Suprapubic skin (tissue), 4 donors: ENCODE data around the gene PRAMEF13. TPM values are rescaled to one million over a fixed set of nuclear protein-coding genes. Genes with fewer than 3 reads are reported as not detected.
"Not testable (repeated sequence)": the region's sequence is repeated elsewhere in the genome, so short reads cannot be mapped to it uniquely, and the experiment has no call there.

Source experiments
- DNase-seq, 2 donors: peaks; one replicate each; pipeline ENCODE4 v3.0.0-alpha.2; 2019; ENCODE audit warnings: low spot score in 2 of 2
- H3K27ac ChIP-seq: fragments of 200-600 bp; sonication (generic); one replicate; pipeline ENCODE4 v1.5.1; 2019
- H3K27me3 ChIP-seq: fragments of 200-600 bp; sonication (generic); one replicate; pipeline ENCODE4 v1.5.1; 2019
- H3K36me3 ChIP-seq: fragments of 200-600 bp; sonication (generic); one replicate; pipeline ENCODE4 v1.5.1; 2019
- H3K4me1 ChIP-seq: fragments of 200-600 bp; sonication (generic); one replicate; pipeline ENCODE4 v1.5.1; 2019
- H3K4me3 ChIP-seq: fragments of 200-600 bp; sonication (generic); one replicate; pipeline ENCODE4 v1.5.1; 2019; ENCODE audit warnings: mild to moderate bottlenecking
- H3K9me3 ChIP-seq: fragments of 200-600 bp; sonication (generic); one replicate; pipeline ENCODE4 v1.5.1; 2019
- EP300 ChIP-seq: sonication (generic); formaldehyde crosslinking; IDR thresholded peaks from one replicate; pipeline ENCODE4 v1.6.1; 2017; ENCODE audit warnings: antibody characterized with exemption
- POLR2A ChIP-seq, 2 donors: fragments of 450-650 bp; IDR thresholded peaks; one replicate each; pipeline ENCODE4 v1.6.1; 2017; ENCODE audit warnings: antibody characterized with exemption in 2 of 2, mild to moderate bottlenecking in 2 of 2, moderate library complexity in 2 of 2
- POLR2AphosphoS5 ChIP-seq, 3 donors: sonication (generic); formaldehyde crosslinking; IDR thresholded peaks; one replicate each; pipeline ENCODE4 v1.6.1; 2017; ENCODE audit warnings: antibody characterized with exemption in 3 of 3
- WGBS: methylation state at CpG from one replicate; pipeline ENCODE4 v1.1.5; 2018; 5-methylcytosine and 5-hydroxymethylcytosine counted together
- total RNA-seq, 4 donors: library from RNA; depleted of rRNA; stranded (reverse); fragments of >200 nt; gene quantifications; one replicate each; pipeline ENCODE4 v1.1.0, GENCODE V29; 2016
- TF ChIP-seq, protein P1 (sequence below), 2 donors: fragments of 200-600 bp in 1 of 2; fragments of 450-650 bp in 1 of 2; sonication (generic) in 1 of 2; IDR thresholded peaks; one replicate each; pipeline ENCODE4 v1.5.1; 2016 to 2019; ENCODE audit warnings: antibody characterized with exemption in 2 of 2, mild to moderate bottlenecking in 1 of 2, moderate library complexity in 1 of 2

The PRAMEF13 gene
- total RNA-seq, 4 donors from 2014 or later, result not detected

DNA sequence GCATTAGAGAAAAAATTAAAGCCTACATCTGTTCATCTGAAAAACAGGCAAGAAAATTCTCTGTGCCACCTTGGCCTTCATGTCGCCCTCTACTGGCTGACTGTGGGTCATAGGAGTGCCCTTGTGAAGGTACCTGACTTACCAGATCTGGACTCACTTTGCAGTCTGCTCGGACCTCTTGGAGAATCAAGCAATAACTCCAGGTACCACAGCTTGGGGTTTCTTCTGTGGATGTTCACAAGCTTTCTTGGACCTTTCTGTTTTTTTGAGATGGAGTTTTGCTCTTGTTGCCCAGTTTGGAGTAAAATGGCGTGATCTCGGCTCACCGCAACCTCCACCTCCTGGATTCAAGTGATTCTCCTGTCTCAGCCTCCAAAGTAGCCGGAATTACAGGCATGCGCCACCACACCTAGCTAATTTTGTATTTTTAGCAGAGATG, 27.2 kb upstream of the PRAMEF13 start:
- Histone ChIP-seq H3K36me3 (no peaks in the 10 kb centered on the region), H3K27ac (no peak overlapping the region), H3K27me3 (peaks cover 9% of the 10 kb centered on the region), H3K9me3 (no peaks in the 10 kb centered on the region), H3K4me3 (no peak overlapping the region), H3K4me1 (no peaks in the 10 kb centered on the region)
- no peak for TF ChIP-seq POLR2AphosphoS5 (IDR thresholded peaks at IDR 0.05)
- TF ChIP-seq, protein P1, sequence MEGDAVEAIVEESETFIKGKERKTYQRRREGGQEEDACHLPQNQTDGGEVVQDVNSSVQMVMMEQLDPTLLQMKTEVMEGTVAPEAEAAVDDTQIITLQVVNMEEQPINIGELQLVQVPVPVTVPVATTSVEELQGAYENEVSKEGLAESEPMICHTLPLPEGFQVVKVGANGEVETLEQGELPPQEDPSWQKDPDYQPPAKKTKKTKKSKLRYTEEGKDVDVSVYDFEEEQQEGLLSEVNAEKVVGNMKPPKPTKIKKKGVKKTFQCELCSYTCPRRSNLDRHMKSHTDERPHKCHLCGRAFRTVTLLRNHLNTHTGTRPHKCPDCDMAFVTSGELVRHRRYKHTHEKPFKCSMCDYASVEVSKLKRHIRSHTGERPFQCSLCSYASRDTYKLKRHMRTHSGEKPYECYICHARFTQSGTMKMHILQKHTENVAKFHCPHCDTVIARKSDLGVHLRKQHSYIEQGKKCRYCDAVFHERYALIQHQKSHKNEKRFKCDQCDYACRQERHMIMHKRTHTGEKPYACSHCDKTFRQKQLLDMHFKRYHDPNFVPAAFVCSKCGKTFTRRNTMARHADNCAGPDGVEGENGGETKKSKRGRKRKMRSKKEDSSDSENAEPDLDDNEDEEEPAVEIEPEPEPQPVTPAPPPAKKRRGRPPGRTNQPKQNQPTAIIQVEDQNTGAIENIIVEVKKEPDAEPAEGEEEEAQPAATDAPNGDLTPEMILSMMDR (IDR thresholded peaks at IDR 0.05), result no peak
- no peak for TF ChIP-seq EP300
- no peak for TF ChIP-seq POLR2A (IDR thresholded peaks at IDR 0.05)
- DNase-seq, result peak in 1 of 2 donors; percentile 22
- WGBS, result 79% methylated on average over 7 of the region's 7 CpGs

DNA sequence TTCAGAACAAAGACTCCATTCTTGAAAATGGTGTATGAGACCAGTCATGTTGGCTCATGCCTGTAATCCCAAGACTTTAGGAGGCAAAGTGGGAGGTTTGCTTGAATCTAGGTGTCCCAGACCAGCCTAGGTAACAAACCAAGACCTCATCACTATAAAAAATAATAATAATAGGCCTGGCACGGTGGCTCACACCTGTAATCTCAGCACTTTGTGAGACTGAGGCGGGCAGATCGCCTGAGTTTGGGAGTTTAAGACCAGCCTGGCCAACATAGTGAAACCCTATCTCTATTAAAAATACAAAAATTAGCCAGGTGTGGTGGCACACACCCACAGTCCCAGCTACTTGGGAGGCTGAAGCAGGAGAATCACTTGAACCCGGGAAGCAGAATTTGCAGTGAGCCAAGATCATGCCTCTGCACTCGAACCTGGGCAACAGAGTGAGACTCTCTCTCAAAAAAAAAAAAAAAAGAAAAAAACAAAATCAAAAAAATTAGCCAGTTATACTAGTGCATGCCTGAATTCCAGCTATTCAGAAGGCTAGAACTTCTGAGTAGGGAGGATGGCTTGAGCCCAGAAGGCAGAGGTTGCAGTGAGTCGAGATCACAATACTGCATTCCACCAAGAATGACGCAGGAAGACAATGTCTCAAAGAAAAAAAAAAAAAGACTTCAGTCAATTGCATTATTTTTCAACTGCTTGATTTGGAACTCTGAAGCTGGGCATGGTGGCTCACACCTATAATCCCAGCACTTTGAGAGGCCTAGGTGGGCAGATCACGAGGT, 26.3 kb upstream of the PRAMEF13 start:
- not testable (repeated sequence) for H3K9me3 ChIP-seq, H3K4me1 ChIP-seq, H3K4me3 ChIP-seq, DNase-seq, H3K27ac ChIP-seq, H3K27me3 ChIP-seq, H3K36me3 ChIP-seq
- 80% methylated on average over 8 of the region's 8 CpGs for WGBS

DNA sequence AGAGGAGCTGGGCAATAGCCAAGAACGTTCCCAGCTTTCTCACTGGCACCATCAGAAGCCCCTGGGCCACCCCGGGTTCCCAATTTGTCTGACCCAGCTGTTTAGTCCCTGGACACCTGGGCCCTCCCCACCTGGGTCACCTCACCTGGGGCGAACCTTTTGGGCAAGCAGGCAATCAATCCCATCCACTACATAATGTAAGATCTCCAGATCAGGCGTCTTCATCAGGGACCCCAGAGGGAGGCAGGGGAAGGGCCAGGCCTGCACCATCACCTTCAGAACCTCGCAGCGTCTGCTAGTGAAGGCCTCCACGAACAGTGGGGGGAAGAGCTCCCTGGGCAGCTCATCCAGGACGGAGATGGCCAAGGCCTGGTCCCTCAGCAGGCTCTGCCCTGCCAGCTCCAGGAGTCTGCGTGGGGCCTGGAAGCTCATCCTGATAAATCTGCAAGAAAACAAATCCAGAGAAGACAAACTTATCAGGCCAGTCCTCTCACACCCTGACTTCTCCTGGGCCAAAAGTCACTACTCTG, 24.5 kb upstream of the PRAMEF13 start, which contains the start of gene PRAMEF18:
PRAMEF18 (minus strand) TSS at position 480 of the 530 bp plus-strand sequence; CDS start at position 432, 48 bp downstream.
- not testable (repeated sequence) for H3K36me3 ChIP-seq, H3K27me3 ChIP-seq, H3K27ac ChIP-seq, H3K4me3 ChIP-seq, H3K4me1 ChIP-seq, H3K9me3 ChIP-seq
- WGBS, result 79% methylated on average over 8 of the region's 9 CpGs
- peak in 1 of 2 donors; percentile 36 for DNase-seq

DNA sequence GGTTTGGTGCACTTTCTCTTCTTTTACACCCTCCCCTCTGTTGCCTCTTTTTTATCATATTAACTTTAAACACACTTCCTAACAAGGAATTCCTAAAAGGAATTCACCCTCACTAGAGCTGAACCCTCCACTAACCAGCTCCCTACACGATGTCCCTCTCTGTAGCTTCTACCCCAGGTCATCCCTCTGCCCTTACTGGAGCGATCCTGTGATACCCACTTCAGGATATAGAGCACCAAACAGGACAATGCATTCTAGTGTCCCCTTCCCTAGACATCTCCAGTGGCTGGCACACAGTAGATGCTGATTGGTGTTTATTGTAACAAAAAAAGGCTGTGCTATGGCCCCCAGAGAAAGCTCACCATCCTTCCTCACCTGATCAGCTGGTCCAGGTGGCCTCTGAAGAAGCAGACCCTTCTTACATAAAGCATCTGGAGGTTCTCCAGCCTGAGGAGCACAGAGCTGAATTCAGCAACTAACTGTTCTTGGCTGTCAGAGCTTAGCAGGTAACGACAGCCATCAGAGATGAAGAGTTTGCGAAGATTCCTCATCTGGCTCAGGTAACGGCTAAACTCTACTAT, 23.4 kb upstream of the PRAMEF13 start:
- no peak overlapping the region for H3K27ac ChIP-seq

DNA sequence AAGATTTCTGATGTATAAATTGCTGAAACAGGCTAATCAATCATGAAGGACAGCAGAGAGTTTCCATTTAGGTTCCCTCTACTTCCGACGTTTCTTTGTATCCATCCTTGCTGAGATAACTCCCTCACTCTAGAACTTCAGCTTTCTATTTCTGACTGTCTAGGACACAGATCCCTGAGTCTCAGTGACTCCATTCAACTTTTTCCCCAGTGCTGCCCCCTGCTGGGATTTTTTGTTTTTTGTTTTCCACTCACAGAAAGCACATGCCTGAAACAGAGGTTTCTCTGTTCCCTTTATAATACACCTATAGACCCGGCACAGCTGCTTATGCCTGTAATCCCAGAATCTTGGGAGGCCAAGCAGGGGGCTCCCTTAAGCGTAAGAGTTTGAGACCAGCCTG, 21.6 kb upstream of the PRAMEF13 start:
- not testable (repeated sequence) for H3K4me3 ChIP-seq, DNase-seq, H3K27ac ChIP-seq, H3K36me3 ChIP-seq, H3K9me3 ChIP-seq, H3K27me3 ChIP-seq, H3K4me1 ChIP-seq
- WGBS, result no CpG with 5 or more reads among the region's 4 CpGs

More for the DNA sequence above, 23.4 kb upstream of the PRAMEF13 start:
- H3K4me1 ChIP-seq, result no peaks in the 10 kb centered on the region
- TF ChIP-seq POLR2A (IDR thresholded peaks at IDR 0.05) (no peak), POLR2AphosphoS5 (IDR thresholded peaks at IDR 0.05) (no peak), EP300 (no peak)
- TF ChIP-seq, protein P1 (IDR thresholded peaks at IDR 0.05), result no peak
- no peaks in the 10 kb centered on the region for H3K36me3 ChIP-seq
- H3K27me3 ChIP-seq, result peaks cover 6% of the 10 kb centered on the region
- 87% methylated on average over 5 of the region's 5 CpGs for WGBS
- H3K9me3 ChIP-seq, result no peaks in the 10 kb centered on the region
- no peak overlapping the region for H3K4me3 ChIP-seq
- DNase-seq, result peak in 1 of 2 donors; percentile 30

DNA sequence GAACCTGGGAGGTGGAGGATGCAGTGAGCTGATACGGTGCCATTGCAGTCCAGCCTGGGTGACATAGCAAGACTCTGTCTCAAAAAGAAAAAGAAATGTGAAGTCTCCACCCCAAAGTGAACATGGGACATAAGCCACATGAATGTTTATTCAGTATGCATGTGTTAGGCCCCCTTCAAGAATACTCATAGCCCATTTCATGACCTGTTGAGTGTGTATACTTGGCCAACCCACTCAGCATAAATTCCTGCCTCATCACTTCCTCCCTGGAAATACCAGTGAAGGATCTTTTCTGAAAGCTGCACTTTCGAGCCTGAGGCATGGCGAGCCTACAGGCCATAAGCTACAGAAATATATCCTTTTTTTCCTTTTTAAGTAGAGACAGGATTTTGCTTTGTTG, 18.0 kb upstream of the PRAMEF13 start:
- H3K36me3 ChIP-seq, H3K27me3 ChIP-seq, H3K4me1 ChIP-seq, H3K27ac ChIP-seq, H3K9me3 ChIP-seq, DNase-seq, H3K4me3 ChIP-seq: not testable (repeated sequence)
- no CpG with 5 or more reads among the region's 3 CpGs for WGBS

DNA sequence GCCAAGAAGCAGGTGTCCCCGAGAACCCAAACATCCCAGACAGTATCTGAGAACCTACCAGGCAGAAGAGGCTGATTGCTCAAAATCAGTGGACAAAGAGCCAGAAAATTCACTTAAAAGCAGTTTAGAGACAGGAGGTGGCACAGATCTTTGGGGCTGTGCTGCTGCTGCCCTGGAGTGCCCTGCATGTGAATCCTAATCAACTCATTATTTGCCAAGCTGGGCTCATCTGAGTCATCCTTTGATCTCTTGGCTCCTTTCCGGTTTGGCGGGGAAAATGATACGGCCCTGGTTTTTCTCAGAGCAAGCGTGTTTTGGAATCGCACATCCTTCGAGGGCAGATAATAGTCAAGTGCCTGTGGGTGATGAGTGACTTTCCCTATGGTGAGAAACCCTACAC, 15.4 kb upstream of the PRAMEF13 start:
- not testable (repeated sequence) for H3K36me3 ChIP-seq, H3K27ac ChIP-seq, H3K27me3 ChIP-seq, DNase-seq, H3K4me3 ChIP-seq, H3K4me1 ChIP-seq, H3K9me3 ChIP-seq
- WGBS, result no CpG with 5 or more reads among the region's 7 CpGs

DNA sequence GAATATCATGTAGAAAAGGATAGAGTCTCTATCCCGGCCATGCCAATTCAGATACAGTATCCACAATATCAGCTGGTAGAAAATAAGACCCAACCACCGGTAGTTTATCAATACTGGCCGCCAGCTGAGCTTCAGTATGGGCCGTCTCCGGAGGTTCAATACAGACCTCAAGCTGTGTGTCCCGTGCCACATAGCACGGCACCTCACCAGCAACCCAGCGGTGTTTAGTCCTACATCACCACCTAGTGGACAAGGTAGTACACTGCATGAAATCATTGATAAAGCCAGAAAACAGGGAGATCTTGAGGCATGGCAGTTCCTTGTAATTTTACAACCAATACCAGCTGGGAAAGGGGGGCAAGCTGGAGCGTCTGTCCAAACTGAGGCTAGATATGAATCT, 7.5 kb upstream of the PRAMEF13 start:
- not testable (repeated sequence) for H3K4me1 ChIP-seq, H3K4me3 ChIP-seq, H3K9me3 ChIP-seq, H3K27ac ChIP-seq, H3K27me3 ChIP-seq, H3K36me3 ChIP-seq, DNase-seq
- no CpG with 5 or more reads among the region's 9 CpGs for WGBS

DNA sequence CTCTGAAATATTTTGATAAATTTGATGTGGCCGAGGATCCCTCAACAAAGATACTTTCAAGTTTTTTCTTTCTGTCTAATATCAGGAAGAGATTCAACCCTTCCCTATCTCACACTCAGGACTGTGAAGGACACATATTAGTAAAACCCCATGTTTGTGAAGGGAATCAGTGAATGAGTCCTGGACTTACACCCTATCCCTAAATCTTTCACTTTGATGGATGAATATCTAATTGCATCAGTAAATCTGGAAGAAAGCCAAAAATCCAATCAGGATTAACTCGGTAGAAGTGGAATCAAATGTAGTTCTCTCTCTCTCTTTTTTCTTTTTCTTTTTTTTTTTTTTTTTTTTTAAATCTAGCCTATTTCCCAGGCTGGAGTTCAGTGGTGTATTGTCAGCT, 29.7 kb downstream of the PRAMEF13 start, which contains the start of gene PRAMEF9:
PRAMEF9 (plus strand) TSS at position 301 of the 400 bp plus-strand sequence. CDS start 3,433 bp downstream, outside the sequence.
- not testable (repeated sequence) for H3K27me3 ChIP-seq, H3K27ac ChIP-seq, H3K9me3 ChIP-seq, DNase-seq, H3K36me3 ChIP-seq, H3K4me3 ChIP-seq, H3K4me1 ChIP-seq
- 69% methylated on average over 2 of the region's 2 CpGs for WGBS

DNA sequence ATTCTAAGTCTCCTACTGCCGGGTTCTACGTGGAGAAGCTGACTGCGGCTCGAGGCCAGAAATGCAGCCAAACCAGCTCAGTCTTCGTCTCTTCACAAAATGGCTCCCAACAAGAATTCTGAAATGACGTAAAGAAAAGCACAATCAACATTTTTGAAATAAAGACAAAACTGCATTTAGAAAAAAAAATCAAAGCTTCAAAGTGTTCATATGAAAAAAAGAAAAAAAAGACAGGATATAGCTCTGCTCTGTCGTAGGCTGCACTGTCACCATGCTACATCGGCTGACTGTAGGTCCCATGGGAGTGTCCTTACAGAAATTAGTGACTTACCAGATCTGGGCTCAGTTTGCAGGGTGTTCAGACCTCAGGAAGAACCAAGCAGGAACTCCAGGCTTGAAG, 35.7 kb downstream of the PRAMEF13 start, which contains the start of gene HNRNPCL4:
HNRNPCL4 (minus strand) TSS at position 101 of the 400 bp plus-strand sequence. CDS start 164 bp downstream, outside the sequence.
- not testable (repeated sequence) for DNase-seq, H3K4me3 ChIP-seq, H3K27me3 ChIP-seq, H3K36me3 ChIP-seq, H3K4me1 ChIP-seq, H3K27ac ChIP-seq, H3K9me3 ChIP-seq
- no CpG with 5 or more reads among the region's 8 CpGs for WGBS

DNA sequence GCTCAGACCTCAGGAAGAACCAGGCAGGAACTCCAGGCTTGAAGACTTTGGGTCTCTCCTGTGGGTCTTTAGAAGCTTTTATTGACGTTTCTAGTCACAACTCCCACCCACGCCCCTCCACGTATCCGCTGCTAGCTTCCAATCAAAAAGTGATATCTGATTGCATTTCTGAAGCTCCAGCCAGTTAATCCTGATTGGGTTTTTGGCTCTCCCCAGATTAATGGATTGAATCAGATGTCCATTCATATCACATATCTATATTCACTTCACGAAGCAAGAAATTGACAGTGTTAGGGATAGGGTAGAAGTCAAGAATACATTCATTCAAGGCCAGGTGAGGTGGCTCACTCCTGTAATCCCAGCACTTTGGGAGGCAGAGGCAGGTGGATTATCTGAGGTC, 45.3 kb downstream of the PRAMEF13 start, which contains the start of gene PRAMEF26:
PRAMEF26 (minus strand) TSS at position 101 of the 400 bp plus-strand sequence. CDS start 2,914 bp downstream, outside the sequence.
- not testable (repeated sequence) for H3K27ac ChIP-seq, H3K27me3 ChIP-seq, H3K4me3 ChIP-seq, H3K36me3 ChIP-seq, H3K9me3 ChIP-seq, DNase-seq, H3K4me1 ChIP-seq
- WGBS, result no CpG with 5 or more reads among the region's 5 CpGs
